ENCODE measurements around the gene PRR12. TPM values are rescaled to one million over a fixed set of nuclear protein-coding genes. Genes with fewer than 3 reads are reported as not detected.

The PRR12 gene
- total and polyA plus RNA-seq, 2 donors (not counting 1 experiment from before 2014, with no cell fraction given): 8.4 to 70.7 TPM

- Histone ChIP-seq H3K4me3 (ENCODE audit: control extremely low read depth in 1 of 5, extremely low read depth in 1 of 5, insufficient read depth in 1 of 5, low read depth in 2 of 5, low read length in 4 of 5) (no peak overlapping the region), H3K4me1 (ENCODE audit: control insufficient read depth in 2 of 2, insufficient read depth in 2 of 2, low read length in 2 of 2) (peaks cover 31 to 39% of the 10 kb centered on the region in 2 donors), H3K27ac (ENCODE audit: low read length in 2 of 2) (no peak overlapping the region), H3K9ac (ENCODE audit: low read length) (no peak overlapping the region), H4K20me1 (ENCODE audit: control insufficient read depth, insufficient read depth, low read length, poor library complexity, severe bottlenecking) (no peaks in the 10 kb centered on the region), H3K4me2 (replicated peaks; ENCODE audit: low read depth, low read length, poor library complexity, severe bottlenecking) (peak overlapping the region; percentile 52), H3K27me3 (replicated peaks in 1 of 4; ENCODE audit: control extremely low read depth in 1 of 4, control insufficient read depth in 3 of 4, insufficient read depth in 4 of 4, low read length in 3 of 4) (no peaks in the 10 kb centered on the region), H3K79me2 (ENCODE audit: control insufficient read depth, insufficient read depth, low read length) (peaks cover 22% of the 10 kb centered on the region), H3K9me3 (ENCODE audit: control extremely low read depth in 1 of 3, control insufficient read depth in 2 of 3, insufficient read depth in 1 of 3, low read length in 2 of 3) (no peaks in the 10 kb centered on the region), H3K36me3 (replicated peaks in 1 of 2; ENCODE audit: control extremely low read depth in 1 of 2, control insufficient read depth in 1 of 2, extremely low read depth in 1 of 2, insufficient read depth in 2 of 2, low read length in 1 of 2) (no peaks in the 10 kb centered on the region), H2AFZ (ENCODE audit: insufficient read depth, low read depth, low read length, poor library complexity, severe bottlenecking) (no peak overlapping the region)
- H3K27me3 Mint-ChIP-seq: no peaks in the 10 kb centered on the region
- TF ChIP-seq EZH2 (IDR thresholded peaks at IDR 0.05; ENCODE audit: borderline replicate concordance, insufficient read depth, low read depth, low read length, poor library complexity, severe bottlenecking) (no peak), CTCF (IDR thresholded peaks at IDR 0.05) (no peak)
- DNase-seq (no peak), ATAC-seq (ENCODE audit: low read depth) (no peak)
- intact Hi-C loops (cut with micrococcal nuclease): no loop called here
- peak overlapping the region; percentile 46 for H3K27ac Mint-ChIP-seq
- ChIA-PET CTCF (interaction anchor here (0.6 kb wide), 1 partner anchor 312 kb away, joined by 3 read pairs; no protein-coding TSS in a partner anchor), POLR2A (interaction anchor here (0.6 kb wide), 1 partner anchor 196 kb away, joined by 3 read pairs; no protein-coding TSS in a partner anchor)
- H3K4me1 Mint-ChIP-seq: peaks cover 36% of the 10 kb centered on the region
- H3K4me3 Mint-ChIP-seq: peak overlapping the region; percentile 73
- H3K9me3 Mint-ChIP-seq (ENCODE audit: insufficient read depth): no peaks in the 10 kb centered on the region
- WGBS (ENCODE audit: insufficient coverage): 24% methylated on average over 15 of the region's 19 CpGs
These were observed 47.1 kb downstream of the PRR12 start for GRCh38 chr19:49637821-49638738.
